Cardiac muscle cell (in vitro differentiated cells and primary cell): ENCODE data around the gene KCNJ9. TPM values are rescaled to one million over a fixed set of nuclear protein-coding genes. Genes with fewer than 3 reads are reported as not detected.

Experiments used
- DNase-seq, 2 donors: peaks; one replicate each; pipeline versions ENCODE4 v3.0.0 to v3.0.0-alpha.2; 2010 to 2017; ENCODE audit warnings: low read depth in 1 of 2, low spot score in 1 of 2
- H3K27ac ChIP-seq: fragments of 200-600 bp; sonication (generic); 2 replicates; pipeline ENCODE4 v1.5.1; 2016
- H3K27me3 ChIP-seq: fragments of 200-600 bp; sonication (generic); 2 replicates; pipeline ENCODE4 v1.6.0; 2016; ENCODE audit warnings: control low read depth
- H3K36me3 ChIP-seq: fragments of 200-600 bp; sonication (generic); 2 replicates; pipeline ENCODE4 v1.5.1; 2016; ENCODE audit warnings: control low read depth
- H3K4me1 ChIP-seq: fragments of 200-600 bp; sonication (generic); 2 replicates; pipeline ENCODE4 v1.8.1; 2017; ENCODE audit warnings: low read depth, mild to moderate bottlenecking, mixed run types
- H3K4me3 ChIP-seq: fragments of 200-600 bp; sonication (generic); 2 replicates; pipeline ENCODE4 v1.5.1; 2016; ENCODE audit warnings: mild to moderate bottlenecking
- H3K9me3 ChIP-seq: fragments of 200-600 bp; sonication (generic); 2 replicates; pipeline ENCODE4 v1.5.1; 2017; ENCODE audit warnings: low read depth, mild to moderate bottlenecking, control low read depth
- polyA plus RNA-seq: library from polyadenylated mRNA; unstranded; fragments of >200 nt; fragmentation: Nextera tagmentation; extraction: Ambion mirVana; gene quantifications from 2 replicates; pipeline ENCODE4 v1.2.1, GENCODE V29; 2016
- total RNA-seq: library from RNA; depleted of rRNA; stranded (reverse); fragments of >200 nt; gene quantifications from 2 replicates; pipeline ENCODE4 v1.2.3, GENCODE V29; 2016
- TF ChIP-seq, protein P1 (sequence below): IDR thresholded peaks from 2 replicates; pipeline ENCODE4 v1.5.1; 2012; ENCODE audit warnings: low read depth, mild to moderate bottlenecking, low read length

The KCNJ9 gene
- total and polyA plus RNA-seq, 2 experiments from 2014 or later = 0.03 to 0.09 TPM

DNA sequence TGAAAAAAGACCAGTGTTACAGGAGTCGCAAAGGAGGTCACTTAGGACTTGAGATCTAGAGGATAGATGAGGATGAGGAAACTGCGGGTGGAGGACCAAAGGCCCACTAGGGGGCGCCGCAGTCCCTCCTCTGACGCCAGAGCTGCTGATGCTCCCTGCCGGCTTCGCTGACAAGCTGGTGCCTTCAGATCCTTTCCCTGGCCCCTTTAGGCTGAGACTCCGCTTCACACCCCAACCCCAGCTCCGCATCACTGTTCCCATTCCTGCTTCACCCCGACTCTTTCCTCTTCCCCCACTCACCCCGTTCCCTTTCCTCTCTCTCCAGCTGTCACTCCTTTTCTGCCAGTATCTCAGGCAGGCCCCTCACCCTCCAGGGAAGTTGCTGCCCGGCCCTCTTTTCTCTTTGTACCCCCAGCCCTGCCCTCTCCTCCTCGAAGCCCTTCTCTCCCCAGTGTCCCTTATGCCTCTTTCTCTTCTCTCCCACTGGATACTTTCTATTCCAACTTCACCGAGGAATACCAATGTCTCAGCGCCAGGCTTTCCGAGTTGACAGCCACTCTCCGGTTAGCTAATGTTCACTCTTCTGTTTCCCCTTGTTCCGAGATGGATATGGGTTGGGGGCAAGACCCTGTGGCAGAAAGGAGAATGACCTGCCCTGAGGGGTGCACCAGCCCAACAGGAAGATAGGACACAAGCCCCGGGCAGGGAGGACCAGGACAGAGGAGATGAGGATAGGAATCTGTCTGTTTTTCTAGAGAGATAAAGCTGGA, 4.5 kb downstream of the KCNJ9 start:
- TF ChIP-seq, protein P1, sequence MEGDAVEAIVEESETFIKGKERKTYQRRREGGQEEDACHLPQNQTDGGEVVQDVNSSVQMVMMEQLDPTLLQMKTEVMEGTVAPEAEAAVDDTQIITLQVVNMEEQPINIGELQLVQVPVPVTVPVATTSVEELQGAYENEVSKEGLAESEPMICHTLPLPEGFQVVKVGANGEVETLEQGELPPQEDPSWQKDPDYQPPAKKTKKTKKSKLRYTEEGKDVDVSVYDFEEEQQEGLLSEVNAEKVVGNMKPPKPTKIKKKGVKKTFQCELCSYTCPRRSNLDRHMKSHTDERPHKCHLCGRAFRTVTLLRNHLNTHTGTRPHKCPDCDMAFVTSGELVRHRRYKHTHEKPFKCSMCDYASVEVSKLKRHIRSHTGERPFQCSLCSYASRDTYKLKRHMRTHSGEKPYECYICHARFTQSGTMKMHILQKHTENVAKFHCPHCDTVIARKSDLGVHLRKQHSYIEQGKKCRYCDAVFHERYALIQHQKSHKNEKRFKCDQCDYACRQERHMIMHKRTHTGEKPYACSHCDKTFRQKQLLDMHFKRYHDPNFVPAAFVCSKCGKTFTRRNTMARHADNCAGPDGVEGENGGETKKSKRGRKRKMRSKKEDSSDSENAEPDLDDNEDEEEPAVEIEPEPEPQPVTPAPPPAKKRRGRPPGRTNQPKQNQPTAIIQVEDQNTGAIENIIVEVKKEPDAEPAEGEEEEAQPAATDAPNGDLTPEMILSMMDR = peak; percentile 93
- H3K27me3 ChIP-seq = peaks cover 49% of the 10 kb centered on the region

GRCh38 chr1:160086456-160086892, 5.1 kb downstream of the KCNJ9 start:
- Histone ChIP-seq H3K27me3 (peaks cover 43% of the 10 kb centered on the region), H3K27ac (no peak overlapping the region)

More for the DNA sequence above, 4.5 kb downstream of the KCNJ9 start:
- H3K36me3 ChIP-seq = no peaks in the 10 kb centered on the region
- H3K27ac ChIP-seq = no peak overlapping the region
- no peak overlapping the region for H3K4me3 ChIP-seq
- no peaks in the 10 kb centered on the region for H3K4me1 ChIP-seq
- H3K9me3 ChIP-seq = no peaks in the 10 kb centered on the region
- peak; percentile 75 to 88 for DNase-seq

DNA sequence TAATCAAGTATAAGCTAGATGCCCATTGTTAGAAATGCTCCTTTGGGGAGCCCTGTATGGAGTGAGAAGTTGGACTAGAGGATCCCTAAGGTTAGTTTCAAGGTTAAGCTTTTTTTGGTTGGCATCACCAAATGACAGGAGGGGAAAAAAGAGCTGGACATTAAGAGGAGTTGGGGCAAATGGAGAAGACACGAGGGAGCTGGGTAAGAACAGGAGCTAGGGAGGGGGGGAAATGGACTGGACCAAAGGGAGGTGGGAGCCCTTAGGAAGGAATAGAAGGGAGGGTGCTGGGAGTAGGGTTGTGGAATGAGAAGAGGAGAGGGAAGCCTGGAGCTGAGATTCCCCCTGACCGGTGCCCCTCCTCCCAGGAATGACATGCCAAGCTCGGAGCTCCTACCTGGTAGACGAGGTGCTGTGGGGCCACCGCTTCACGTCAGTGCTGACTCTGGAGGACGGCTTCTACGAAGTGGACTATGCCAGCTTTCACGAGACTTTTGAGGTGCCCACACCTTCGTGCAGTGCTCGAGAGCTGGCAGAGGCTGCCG, 5.9 kb downstream of the KCNJ9 start:
- Histone ChIP-seq H3K4me3 (no peak overlapping the region), H3K9me3 (no peaks in the 10 kb centered on the region), H3K27me3 (peaks cover 36% of the 10 kb centered on the region), H3K27ac (no peak overlapping the region), H3K4me1 (no peaks in the 10 kb centered on the region), H3K36me3 (no peaks in the 10 kb centered on the region)
- TF ChIP-seq, protein P1 = no peak
- no peak for DNase-seq

More at GRCh38 chr1:160086456-160086892, 5.1 kb downstream of the KCNJ9 start:
- TF ChIP-seq, protein P1 = no peak
- Histone ChIP-seq H3K4me3 (no peak overlapping the region), H3K9me3 (no peaks in the 10 kb centered on the region), H3K36me3 (no peaks in the 10 kb centered on the region), H3K4me1 (no peaks in the 10 kb centered on the region)
- DNase-seq = no peak

- Histone ChIP-seq H3K36me3 (no peaks in the 10 kb centered on the region), H3K9me3 (no peaks in the 10 kb centered on the region), H3K4me1 (no peaks in the 10 kb centered on the region), H3K27me3 (peaks cover 9% of the 10 kb centered on the region), H3K27ac (no peak overlapping the region), H3K4me3 (no peak overlapping the region)
- no peak for DNase-seq
- TF ChIP-seq, protein P1 = no peak
Observed at GRCh38 chr1:160089883-160090282, 8.5 kb downstream of the KCNJ9 start.

DNA sequence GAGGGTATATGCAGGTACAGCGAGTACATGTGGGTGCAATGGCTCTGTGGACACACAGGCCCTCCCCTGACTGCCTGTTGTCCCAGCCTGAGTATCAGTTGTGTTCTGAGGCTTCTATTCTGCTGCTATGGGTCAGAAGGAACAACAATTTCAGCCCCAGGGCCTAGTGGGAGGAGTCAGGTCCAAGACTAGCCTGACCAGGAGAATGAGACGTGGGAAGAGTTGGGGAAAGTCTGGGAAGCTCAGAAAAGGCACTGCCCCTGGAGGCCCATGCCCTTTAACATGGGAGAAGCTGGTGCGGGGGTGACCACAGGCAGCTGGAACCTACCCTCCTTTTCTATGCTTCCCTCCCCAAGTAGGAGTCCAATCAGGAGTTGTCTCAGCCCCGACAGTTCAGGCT, 9.4 kb downstream of the KCNJ9 start:
- Histone ChIP-seq H3K36me3 (no peaks in the 10 kb centered on the region), H3K4me3 (no peak overlapping the region), H3K27ac (no peak overlapping the region), H3K9me3 (no peaks in the 10 kb centered on the region), H3K4me1 (no peaks in the 10 kb centered on the region), H3K27me3 (peaks cover 2% of the 10 kb centered on the region)
- DNase-seq = no peak
- TF ChIP-seq, protein P1 = no peak
